GF-D8 (cell line): ENCODE results near the gene BRS3.

Experiments used
- DNase-seq: peaks from one replicate; lab custom pipeline; 2025; lab: John Stamatoyannopoulos, UW

BRS3 gene

DNA sequence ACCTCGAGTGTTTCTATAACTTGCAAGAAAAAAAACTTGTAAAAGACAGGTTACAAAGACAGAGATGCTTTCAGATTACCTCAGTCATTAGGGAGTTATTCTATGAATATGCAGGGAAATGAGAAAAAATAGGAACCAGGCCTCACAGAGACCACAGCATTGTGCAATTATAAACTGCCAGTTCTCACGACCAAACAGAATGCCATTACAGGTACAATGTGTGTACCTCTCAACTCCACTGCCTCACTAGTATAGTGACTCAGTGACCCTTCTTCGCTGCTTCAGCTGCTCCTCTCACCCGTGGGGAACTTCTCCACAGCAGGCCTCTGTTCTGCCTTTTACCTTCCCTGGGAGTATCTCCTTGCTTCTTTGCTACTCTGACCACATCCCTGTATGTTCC lies 7.3 kb downstream of the BRS3 start:
- peak; percentile 63 for DNase-seq

GRCh38 chrX:136496186-136496763 lies 8.5 kb downstream of the BRS3 start:
- no peak for DNase-seq

DNA sequence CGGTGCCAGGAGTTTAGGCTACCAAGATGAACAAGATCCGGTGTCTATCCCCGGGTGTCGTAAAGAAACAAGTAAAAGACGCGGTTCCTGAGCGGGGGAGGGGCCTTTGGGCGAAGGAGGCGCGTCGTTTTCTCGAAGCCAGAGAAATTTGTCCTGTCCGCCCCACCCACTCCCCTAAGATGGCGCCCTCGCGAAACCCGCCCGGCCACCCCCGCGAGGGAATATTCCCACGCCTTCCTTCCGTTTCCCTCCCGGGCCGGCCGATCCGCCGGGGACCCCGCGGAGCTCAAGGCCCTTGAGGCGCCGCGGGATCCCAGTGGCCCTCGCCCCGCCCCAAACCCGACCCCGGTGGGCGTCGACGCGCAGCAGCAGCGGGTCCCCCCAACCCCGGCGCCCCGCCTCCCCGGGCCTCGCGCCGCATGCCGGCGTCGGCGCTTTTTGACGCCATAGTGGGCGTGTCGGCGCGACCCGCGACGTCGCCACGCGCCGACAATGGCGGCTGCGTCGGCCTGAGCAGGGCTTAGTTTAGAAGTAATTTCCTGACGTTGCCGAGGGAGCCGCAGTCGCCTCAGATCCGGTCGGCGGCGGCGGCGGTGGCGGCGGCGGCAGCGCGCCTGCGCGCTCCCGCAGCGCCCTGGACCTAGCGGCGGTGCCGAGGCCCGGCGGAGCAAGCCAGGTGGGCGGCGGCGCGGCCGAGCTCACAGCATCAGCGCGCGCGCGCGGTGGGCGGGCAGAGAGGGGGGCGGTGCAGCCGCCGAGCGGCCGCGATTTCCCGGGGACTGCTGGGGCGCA lies 9.2 kb downstream of the BRS3 start:
- peak; percentile 65 for DNase-seq

DNA sequence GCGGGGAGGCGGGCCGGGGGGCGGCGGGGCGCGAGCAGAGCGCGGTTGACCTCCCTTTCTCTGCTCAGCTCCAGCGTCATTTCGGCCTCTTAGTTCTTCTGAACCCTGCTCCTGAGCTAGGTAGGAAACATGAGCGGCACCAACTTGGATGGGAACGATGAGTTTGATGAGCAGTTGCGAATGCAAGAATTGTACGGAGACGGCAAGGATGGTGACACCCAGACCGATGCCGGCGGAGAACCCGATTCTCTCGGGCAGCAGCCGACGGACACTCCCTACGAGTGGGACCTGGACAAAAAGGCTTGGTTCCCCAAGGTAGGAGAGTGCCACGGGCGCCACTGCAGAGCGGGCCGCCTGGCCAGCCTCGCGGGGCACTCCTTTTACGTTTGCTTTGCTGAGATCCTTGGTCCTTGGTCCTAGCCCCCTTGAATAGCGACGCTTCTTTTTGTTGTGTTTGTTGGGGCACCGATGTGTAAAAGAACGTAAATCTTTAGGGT lies 9.9 kb downstream of the BRS3 start, which contains the start of gene HTATSF1:
TSS of gene HTATSF1 (plus strand) at position 37 of the 497 bp plus-strand sequence. CDS start at position 130, 93 bp downstream.
- DNase-seq = no peak

DNA sequence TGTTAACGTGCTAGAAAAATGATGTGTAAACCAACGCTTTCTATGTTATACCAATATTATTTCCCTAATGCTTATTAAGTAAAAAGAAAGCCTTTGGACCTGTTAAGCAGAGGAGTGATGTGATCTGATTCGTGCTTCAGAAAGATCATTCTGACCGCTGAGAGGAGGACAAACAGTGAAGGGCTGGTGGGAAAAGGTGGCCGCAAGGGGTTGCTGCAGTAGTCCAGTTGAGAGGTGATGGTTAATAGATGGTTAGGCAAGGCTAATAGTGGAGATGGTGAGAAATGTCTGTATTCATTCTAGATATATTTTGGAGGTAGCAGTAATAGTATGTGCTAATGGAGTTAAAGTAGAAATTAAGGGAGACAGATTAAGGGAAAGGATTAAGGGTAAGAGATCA lies 31.3 kb downstream of the BRS3 start:
- DNase-seq = no peak

DNA sequence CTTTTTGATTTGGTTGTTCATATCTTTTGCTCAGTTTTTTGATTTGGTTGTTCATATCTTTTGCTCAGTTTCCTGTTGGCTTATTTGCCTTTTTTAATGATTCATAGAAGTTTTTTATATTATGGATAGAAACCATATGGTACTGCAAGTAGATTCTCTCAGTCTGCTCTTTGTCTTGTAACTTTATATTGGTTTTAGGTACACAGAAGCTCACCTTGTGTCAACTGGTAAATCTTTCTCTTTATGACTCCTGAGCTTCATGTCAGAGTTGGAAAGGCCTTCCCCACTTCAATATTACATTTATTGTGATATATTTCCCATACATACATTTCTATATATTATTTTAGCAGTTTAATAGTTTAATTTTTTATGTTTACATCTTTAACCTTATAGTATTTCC lies 36.0 kb downstream of the BRS3 start:
- DNase-seq = no peak

DNA sequence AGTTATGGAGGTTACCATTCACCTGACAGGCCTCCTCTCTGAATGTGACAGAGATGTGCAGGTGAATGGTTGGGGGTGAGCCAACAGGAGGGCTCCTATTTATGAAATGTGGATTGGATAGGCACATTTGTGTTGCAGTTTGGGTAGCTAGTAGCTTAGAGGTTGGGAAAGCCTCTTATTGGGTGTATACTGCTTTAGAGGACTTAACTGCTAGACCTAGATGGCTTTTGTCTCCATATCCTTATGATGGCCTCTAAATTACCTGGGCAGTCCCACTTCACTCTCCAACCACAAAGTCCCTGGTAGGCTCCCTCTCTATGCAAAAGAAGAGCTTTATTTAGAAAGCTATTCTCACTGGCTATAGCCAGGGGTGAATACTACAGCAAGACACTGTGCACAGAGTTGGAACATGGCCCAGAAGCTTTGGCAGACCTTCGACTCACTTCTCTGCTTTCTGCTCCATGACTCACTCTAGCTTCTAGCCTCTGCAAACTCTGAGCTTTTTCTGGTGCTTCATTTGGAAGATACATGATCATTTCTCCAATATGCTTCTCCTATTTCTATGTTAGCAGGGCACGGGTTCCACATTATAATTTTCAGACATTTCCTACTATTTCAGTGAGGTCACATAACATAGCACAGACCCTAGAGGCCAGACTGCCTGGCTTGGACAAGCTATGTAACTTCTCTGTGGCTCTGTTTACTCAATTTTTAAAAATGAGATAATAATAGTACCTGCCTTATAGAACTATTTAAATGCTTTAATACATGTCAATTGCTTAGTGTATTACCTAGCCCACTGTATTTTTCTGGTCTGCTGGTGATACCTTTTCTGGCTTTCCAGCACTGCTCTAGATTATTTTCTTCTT lies 38.2 kb downstream of the BRS3 start:
- DNase-seq = no peak

DNA sequence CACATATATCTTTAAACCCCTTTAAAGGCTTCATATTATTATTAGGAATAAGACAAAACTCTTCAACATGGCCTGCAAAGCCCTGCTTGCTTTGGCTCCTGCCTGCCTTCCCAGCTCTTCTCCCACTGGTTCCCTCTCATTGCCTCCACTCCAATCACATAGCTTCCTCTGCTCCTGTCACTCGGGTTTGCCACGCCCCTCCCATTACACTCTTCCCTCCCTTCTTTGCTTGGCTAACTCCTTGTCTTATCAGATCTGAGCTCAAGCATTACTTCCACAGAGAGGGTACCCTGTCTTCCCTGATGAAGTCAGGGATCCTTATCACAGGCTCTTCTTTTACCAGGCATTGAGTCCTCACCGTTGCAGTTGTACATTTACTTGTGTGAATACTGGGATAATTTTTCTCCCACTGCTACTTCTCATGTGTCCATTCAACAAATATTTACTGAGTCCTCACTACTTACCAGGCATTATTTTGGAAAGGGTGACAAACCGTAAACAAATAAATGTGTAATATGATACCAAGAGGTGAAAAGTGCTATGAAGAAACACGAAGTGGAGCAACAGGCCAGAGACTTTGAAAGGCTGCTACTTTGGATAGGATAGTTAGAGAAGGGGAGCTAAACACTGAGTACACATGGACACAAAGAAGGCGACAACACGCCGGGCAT lies 41.0 kb downstream of the BRS3 start:
- no peak for DNase-seq

GRCh38 chrX:136529795-136530194 lies 42.0 kb downstream of the BRS3 start:
- no peak for DNase-seq

DNA sequence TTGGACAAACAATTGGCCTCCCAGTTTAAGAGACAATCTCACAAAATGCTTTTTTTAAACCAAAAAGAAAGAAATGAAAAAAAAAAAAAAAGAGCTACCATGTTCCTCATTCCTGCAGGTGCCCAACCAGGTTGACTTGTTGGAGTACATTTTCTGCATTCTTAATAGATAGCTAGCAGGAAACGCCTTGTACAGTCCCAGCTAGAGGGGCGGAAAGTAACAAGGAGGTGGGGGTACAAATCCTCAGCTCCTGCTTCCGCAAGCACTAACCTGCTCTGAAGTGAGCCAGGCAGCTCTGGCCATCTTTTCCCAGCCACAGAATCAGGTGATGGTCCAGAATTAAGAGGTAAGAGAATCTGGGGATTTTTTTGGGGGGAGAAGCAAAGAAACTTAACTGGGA lies 44.2 kb downstream of the BRS3 start, which contains the start of gene VGLL1:
TSS of gene VGLL1 (plus strand) at position 265 of the 400 bp plus-strand sequence. CDS start 3,806 bp downstream, outside the sequence.
- DNase-seq = no peak

DNA sequence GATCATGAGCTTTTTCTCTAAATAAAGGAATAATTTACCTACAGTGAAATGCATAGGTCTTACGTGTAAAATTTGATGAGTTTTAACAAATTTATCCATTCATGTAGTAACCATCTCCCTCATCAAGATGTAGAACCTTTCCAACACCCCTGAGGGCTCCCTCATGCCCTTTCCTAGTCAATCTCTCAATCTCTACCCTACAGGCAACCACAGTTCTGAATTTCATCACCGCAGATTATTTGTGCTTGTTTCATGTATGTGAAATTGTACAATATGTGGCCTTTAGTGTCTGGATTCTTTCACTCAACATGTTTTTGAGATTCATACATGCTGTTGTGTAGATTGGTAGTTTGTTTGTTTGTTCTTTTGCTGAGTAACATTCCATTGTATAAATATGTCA lies 46.4 kb downstream of the BRS3 start:
- DNase-seq = no peak

DNA sequence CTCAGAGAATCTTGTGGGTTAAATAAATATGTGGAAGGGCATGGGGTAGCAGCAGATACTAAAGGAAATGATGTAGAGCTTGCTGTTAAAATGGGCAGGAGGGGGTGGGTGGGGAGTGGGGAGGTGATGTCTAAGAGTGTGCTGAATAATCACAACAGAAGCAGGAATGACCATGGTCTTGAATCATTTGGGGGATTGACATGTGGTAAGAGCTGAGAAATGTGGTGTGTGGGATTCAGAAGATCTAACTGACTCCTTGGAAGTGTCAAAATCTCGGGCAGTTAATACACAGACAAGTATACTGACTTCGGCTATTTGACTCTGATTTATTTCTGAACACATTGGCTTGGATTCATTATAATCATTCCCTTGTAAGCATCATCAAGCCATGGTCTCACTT lies 51.1 kb downstream of the BRS3 start:
- DNase-seq = no peak

DNA sequence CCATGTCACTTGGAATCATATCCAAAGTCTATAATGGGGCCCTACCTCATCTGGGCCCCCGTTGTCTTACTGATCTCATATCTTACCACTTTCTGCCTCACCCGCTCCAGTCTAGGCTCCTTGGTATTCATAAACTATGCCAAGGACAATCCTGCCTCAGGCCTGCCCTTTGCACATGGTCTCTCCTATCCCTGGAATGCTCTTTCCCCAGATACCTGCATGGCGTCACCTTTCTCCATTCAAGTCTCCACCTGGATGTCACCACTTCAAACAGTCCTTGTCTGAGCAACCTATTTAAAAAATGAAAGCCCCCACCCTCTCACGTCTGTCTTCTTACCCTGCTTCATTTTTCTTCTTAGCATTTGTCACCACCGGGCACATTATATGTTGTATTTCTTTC lies 52.5 kb downstream of the BRS3 start:
- DNase-seq = no peak

GRCh38 chrX:136541294-136541693 lies 53.5 kb downstream of the BRS3 start:
- DNase-seq = no peak

DNA sequence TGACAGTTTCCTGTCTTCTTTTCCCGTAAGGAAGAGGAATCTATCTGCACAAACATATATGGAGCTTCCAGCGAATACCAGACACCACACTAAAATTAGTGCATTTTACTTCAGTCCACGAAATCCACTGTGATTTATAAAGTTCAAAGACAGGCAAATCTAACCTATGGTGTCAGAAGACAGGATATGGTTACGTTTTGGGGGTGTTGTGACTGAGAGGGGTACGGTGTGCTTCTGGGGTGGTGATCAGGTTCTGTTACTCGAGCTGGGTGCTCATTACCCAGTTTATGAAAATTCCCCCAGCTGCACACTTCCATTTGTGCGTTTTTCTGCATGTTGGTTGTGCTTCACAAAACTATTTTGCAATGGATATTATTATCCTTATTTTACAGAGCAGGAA lies 54.5 kb downstream of the BRS3 start:
- no peak for DNase-seq
